SK-N-SH (cell line): ENCODE data around the gene VPS18. TPM values are rescaled to one million over a fixed set of nuclear protein-coding genes. Genes with fewer than 3 reads are reported as not detected.

Experiments used
- CTCF ChIA-PET: fragments of 300-600, 350-600 bp; formaldehyde crosslinking; extraction: SDS; loops from one replicate; lab custom pipeline; 2021; lab: Yijun Ruan, JAX
- POLR2A ChIA-PET: fragments of 350-600 bp; sonication (Branson Sonifier 250); formaldehyde crosslinking; extraction: SDS; loops from one replicate; lab custom pipeline; 2020; ENCODE audit warnings: antibody characterized with exemption, inconsistent platforms; lab: Yijun Ruan, JAX
- DNase-seq: peaks from one replicate; pipeline ENCODE4 v3.0.0; 2012
- H2AFZ ChIP-seq: fragments of 200-600 bp; sonication (generic); 2 replicates; pipeline ENCODE4 v1.8.1; 2016; ENCODE audit warnings: antibody characterized with exemption, mild to moderate bottlenecking, low read depth
- H3F3A ChIP-seq: fragments of 200-600 bp; sonication (generic); replicated peaks from 2 replicates; pipeline ENCODE3; 2016; ENCODE audit warnings: antibody characterized with exemption, mild to moderate bottlenecking; ENCODE audit not compliant: insufficient read depth
- H3K27ac ChIP-seq, 2 experiments: fragments of 200-500 bp in 1 of 2; fragments of 200-600 bp in 1 of 2; sonication (Bioruptor generic) in 1 of 2; sonication (generic), shearing (Covaris generic) in 1 of 2; 2 replicates each; pipeline versions ENCODE4 v1.5.1 to v1.6.1; 2014 to 2016; ENCODE audit warnings: low read depth in 2 of 2, inconsistent platforms in 1 of 2, low read length in 1 of 2, mild to moderate bottlenecking in 1 of 2, mixed read lengths in 1 of 2
- H3K27me3 ChIP-seq: fragments of 200-600 bp; sonication (generic), shearing (Covaris generic); 2 replicates; pipeline ENCODE4 v1.6.1; 2016; ENCODE audit warnings: mixed run types; ENCODE audit not compliant: insufficient read depth
- H3K36me3 ChIP-seq, 2 experiments: fragments of 200-500 bp in 1 of 2; fragments of 200-600 bp in 1 of 2; sonication (Bioruptor generic) in 1 of 2; sonication (generic) in 1 of 2; replicated peaks in 1 of 2; 2 replicates each; pipeline versions ENCODE3 to v1.5.1; 2014 to 2016; ENCODE audit warnings: low read length in 1 of 2, mild to moderate bottlenecking in 1 of 2; ENCODE audit not compliant: insufficient read depth in 2 of 2, control insufficient read depth in 1 of 2
- H3K4me1 ChIP-seq, 2 experiments: fragments of 200-500 bp in 1 of 2; fragments of 200-600 bp in 1 of 2; sonication (Bioruptor generic) in 1 of 2; sonication (generic), shearing (Covaris generic) in 1 of 2; 2 replicates each; pipeline versions ENCODE4 v1.5.1 to v1.6.1; 2014 to 2016; ENCODE audit warnings: low read depth in 1 of 2, low read length in 1 of 2, mixed run types in 1 of 2; ENCODE audit not compliant: insufficient read depth in 2 of 2, control insufficient read depth in 1 of 2
- H3K4me2 ChIP-seq: fragments of 200-600 bp; sonication (generic), shearing (Covaris generic); 2 replicates; pipeline ENCODE4 v1.6.1; 2017; ENCODE audit warnings: mixed run types
- H3K4me3 ChIP-seq, 2 experiments: fragments of 200-500 bp in 1 of 2; fragments of 200-600 bp in 1 of 2; sonication (Bioruptor generic) in 1 of 2; sonication (generic), shearing (Covaris generic) in 1 of 2; 2 replicates each; pipeline versions ENCODE4 v1.5.1 to v1.8.1; 2014 to 2016; ENCODE audit warnings: low read depth in 2 of 2, inconsistent platforms in 1 of 2, low read length in 1 of 2, mild to moderate bottlenecking in 1 of 2, mixed read lengths in 1 of 2, moderate library complexity in 1 of 2
- H3K79me2 ChIP-seq: fragments of 200-600 bp; sonication (generic); 2 replicates; pipeline ENCODE4 v1.8.1; 2017; ENCODE audit warnings: mild to moderate bottlenecking; ENCODE audit not compliant: insufficient read depth
- H3K9ac ChIP-seq: fragments of 200-600 bp; sonication (generic); 2 replicates; pipeline ENCODE4 v1.6.1; 2017; ENCODE audit warnings: mixed run types
- H3K9me2 ChIP-seq: fragments of 200-600 bp; sonication (generic); 2 replicates; pipeline ENCODE4 v1.6.1; 2017; ENCODE audit warnings: mixed run types
- H3K9me3 ChIP-seq: fragments of 200-600 bp; sonication (generic); 2 replicates; pipeline ENCODE4 v1.6.1; 2017; ENCODE audit warnings: mixed run types, mild to moderate bottlenecking, moderate library complexity
- H4K20me1 ChIP-seq: fragments of 200-600 bp; sonication (generic); 2 replicates; pipeline ENCODE4 v1.6.1; 2017; ENCODE audit warnings: mild to moderate bottlenecking, mixed run types; ENCODE audit not compliant: insufficient read depth
- EZH2phosphoT487 ChIP-seq: fragments of 200-600 bp; sonication (generic); IDR thresholded peaks from 2 replicates; pipeline ENCODE4 v1.6.1; 2017; ENCODE audit warnings: low read depth, mixed run types, mild to moderate bottlenecking, antibody characterized with exemption, moderate library complexity, borderline replicate concordance
- FOXJ3 ChIP-seq: sonication (generic); formaldehyde crosslinking; IDR thresholded peaks from 2 replicates; pipeline ENCODE4 v1.5.1; 2020; ENCODE audit warnings: mild to moderate bottlenecking, missing genetic modification reagents
- GABPA ChIP-seq: IDR thresholded peaks from 2 replicates; pipeline ENCODE4 v1.4.0; 2012; ENCODE audit warnings: low read depth, mild to moderate bottlenecking
- NFIC ChIP-seq: IDR thresholded peaks from 2 replicates; pipeline ENCODE4 v1.4.0; 2012; ENCODE audit warnings: borderline replicate concordance
- NRF1 ChIP-seq: IDR thresholded peaks from 2 replicates; pipeline ENCODE4 v1.6.1; 2012; ENCODE audit warnings: low read depth, mild to moderate bottlenecking, low read length
- RXRA ChIP-seq: IDR thresholded peaks from 2 replicates; pipeline ENCODE4 v1.4.0; 2012; ENCODE audit warnings: low read depth, mild to moderate bottlenecking, borderline replicate concordance
- USF2 ChIP-seq: fragments of 150-350 bp; IDR thresholded peaks from 2 replicates; pipeline ENCODE4 v1.6.1; 2017; ENCODE audit warnings: antibody characterized with exemption, low read length, low read depth, borderline replicate concordance
- ZBTB33 ChIP-seq: IDR thresholded peaks from 2 replicates; pipeline ENCODE4 v1.4.0; 2012; ENCODE audit warnings: low read depth, borderline replicate concordance
- WGBS: methylation state at CpG from one replicate; pipeline ENCODE4 v1.1.6; 2017; ENCODE audit warnings: low lambda C conversion rate; 5-methylcytosine and 5-hydroxymethylcytosine counted together
- polyA plus RNA-seq, 3 experiments: library from polyadenylated mRNA; depleted of rRNA; stranded (reverse); fragments of >200 nt; gene quantifications; 2 replicates each; pipeline ENCODE4 v1.2.3, GENCODE V29; 2012
- TF ChIP-seq, protein P1 (sequence below): fragments of 150-350 bp; IDR thresholded peaks from 2 replicates; pipeline ENCODE4 v1.6.1; 2016; ENCODE audit warnings: mild to moderate bottlenecking, low read depth, low read length

The VPS18 gene
- polyA plus RNA-seq, 1 of the 3 experiments (the other 2 are of a cell fraction) = 14.1 TPM

GRCh38 chr15:40929660-40930429 lies 35.6 kb downstream of the VPS18 start:
- POLR2A ChIA-PET = no interaction called here
- H3K9me2 ChIP-seq = no peaks in the 10 kb centered on the region
- no peaks in the 10 kb centered on the region for H3K36me3 ChIP-seq
- 2% methylated on average over 18 of the region's 56 CpGs for WGBS
- H3K4me1 ChIP-seq = peaks cover 17 to 44% of the 10 kb centered on the region in 2 experiments; a peak in 2 of 4 replicates
- DNase-seq = peak; percentile 79
- H3K27ac ChIP-seq = no peak overlapping the region
- H3K4me3 ChIP-seq = peak overlapping the region; percentile 46 to 60
- H3K79me2 ChIP-seq = no peaks in the 10 kb centered on the region
- no peaks in the 10 kb centered on the region for H4K20me1 ChIP-seq
- peaks cover 53% of the 10 kb centered on the region for H3K27me3 ChIP-seq
- no peak for TF ChIP-seq FOXJ3 (CRISPR knock-in tag)
- TF ChIP-seq RXRA = no peak
- TF ChIP-seq USF2 = no peak
- TF ChIP-seq GABPA = no peak
- TF ChIP-seq EZH2phosphoT487 = no peak
- no peak for TF ChIP-seq ZBTB33
- TF ChIP-seq NFIC = no peak
- TF ChIP-seq NRF1 = no peak
- TF ChIP-seq, protein P1, sequence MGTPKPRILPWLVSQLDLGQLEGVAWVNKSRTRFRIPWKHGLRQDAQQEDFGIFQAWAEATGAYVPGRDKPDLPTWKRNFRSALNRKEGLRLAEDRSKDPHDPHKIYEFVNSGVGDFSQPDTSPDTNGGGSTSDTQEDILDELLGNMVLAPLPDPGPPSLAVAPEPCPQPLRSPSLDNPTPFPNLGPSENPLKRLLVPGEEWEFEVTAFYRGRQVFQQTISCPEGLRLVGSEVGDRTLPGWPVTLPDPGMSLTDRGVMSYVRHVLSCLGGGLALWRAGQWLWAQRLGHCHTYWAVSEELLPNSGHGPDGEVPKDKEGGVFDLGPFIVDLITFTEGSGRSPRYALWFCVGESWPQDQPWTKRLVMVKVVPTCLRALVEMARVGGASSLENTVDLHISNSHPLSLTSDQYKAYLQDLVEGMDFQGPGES = no peak
- TF ChIP-seq, all 33 proteins: peak for 0
- peak overlapping the region; percentile 46; the same call in 1 of the 2 replicates for H2AFZ ChIP-seq
- no peak overlapping the region for H3K9ac ChIP-seq
- H3F3A ChIP-seq = no peaks in the 10 kb centered on the region
- H3K9me3 ChIP-seq = no peaks in the 10 kb centered on the region
- H3K4me2 ChIP-seq = peak overlapping the region; percentile 92
- CTCF ChIA-PET = interaction anchor here (0.6 to 33.6 kb wide), 30 partner anchors 10 to 266 kb away, joined by 3 to 675 read pairs (median 4); partner anchors contain the start of gene VPS18
